Epithelial cell of esophagus (primary cell): ENCODE results near the gene CITED4.
"Not testable (repeated sequence)": the region's sequence is repeated elsewhere in the genome, so short reads cannot be mapped to it uniquely, and the experiment has no call there.

ENCODE experiments used
- DNase-seq: peaks from one replicate; pipeline ENCODE4 v3.0.0; 2010; ENCODE audit warnings: low read depth
- H3K4me3 ChIP-seq: 2 replicates; pipeline ENCODE4 v1.5.1; 2011; ENCODE audit warnings: mild to moderate bottlenecking, low read length, control low read depth
- TF ChIP-seq, protein P1 (sequence below): IDR thresholded peaks from 2 replicates; pipeline ENCODE4 v1.5.1; 2011; ENCODE audit warnings: low read depth, mild to moderate bottlenecking, low read length, control low read depth, inconsistent platforms; ENCODE audit not compliant: insufficient read depth; ENCODE audit errors: missing control alignments

The CITED4 gene

GRCh38 chr1:40895601-40896000, 33.4 kb upstream of the CITED4 start:
- no peak overlapping the region for H3K4me3 ChIP-seq
- DNase-seq, result peak; percentile 20
- TF ChIP-seq, protein P1, sequence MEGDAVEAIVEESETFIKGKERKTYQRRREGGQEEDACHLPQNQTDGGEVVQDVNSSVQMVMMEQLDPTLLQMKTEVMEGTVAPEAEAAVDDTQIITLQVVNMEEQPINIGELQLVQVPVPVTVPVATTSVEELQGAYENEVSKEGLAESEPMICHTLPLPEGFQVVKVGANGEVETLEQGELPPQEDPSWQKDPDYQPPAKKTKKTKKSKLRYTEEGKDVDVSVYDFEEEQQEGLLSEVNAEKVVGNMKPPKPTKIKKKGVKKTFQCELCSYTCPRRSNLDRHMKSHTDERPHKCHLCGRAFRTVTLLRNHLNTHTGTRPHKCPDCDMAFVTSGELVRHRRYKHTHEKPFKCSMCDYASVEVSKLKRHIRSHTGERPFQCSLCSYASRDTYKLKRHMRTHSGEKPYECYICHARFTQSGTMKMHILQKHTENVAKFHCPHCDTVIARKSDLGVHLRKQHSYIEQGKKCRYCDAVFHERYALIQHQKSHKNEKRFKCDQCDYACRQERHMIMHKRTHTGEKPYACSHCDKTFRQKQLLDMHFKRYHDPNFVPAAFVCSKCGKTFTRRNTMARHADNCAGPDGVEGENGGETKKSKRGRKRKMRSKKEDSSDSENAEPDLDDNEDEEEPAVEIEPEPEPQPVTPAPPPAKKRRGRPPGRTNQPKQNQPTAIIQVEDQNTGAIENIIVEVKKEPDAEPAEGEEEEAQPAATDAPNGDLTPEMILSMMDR, result no peak

- DNase-seq, H3K4me3 ChIP-seq: not testable (repeated sequence)
Observed at GRCh38 chr1:40894858-40895257, 32.7 kb upstream of the CITED4 start.

DNA sequence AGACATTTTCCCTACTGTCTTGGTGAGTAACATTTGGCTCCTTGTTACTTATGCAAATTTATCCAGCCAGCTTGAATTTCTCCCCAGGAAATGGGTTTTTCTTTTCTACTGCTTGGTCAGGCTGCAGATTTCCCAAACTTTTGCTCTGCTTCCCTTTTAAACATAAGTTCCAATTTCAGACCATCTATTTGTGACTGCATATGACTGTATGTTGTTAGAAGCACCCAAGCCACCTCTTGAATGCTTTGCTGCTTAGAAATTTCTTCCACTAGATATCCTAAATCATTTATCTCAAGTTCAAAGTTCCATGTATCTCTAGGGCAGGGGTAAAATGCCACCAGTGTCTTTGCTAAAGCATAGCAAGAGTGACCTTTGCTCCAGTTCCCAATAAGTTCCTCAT, 32.3 kb upstream of the CITED4 start:
- no peak overlapping the region for H3K4me3 ChIP-seq
- TF ChIP-seq, protein P1, result no peak
- no peak for DNase-seq

DNA sequence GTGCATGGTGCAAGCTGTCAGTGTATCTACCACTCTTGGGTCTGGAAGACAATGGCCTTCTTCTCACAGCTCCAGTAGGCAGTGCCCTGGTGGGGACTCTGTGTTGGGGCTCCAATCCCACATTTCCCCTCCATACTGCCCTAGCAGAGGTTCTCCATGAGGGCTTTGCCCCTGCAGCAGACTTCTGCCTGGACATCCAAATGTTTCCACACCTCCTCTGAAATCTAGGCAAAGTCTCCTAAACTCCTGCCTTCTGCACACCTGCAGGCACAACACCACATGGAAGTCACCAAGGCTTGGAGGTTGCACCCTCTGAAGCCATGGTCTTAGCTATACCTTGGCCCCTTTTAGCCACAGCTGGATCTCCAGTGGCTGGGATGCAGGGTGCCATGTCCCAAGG, 31.8 kb upstream of the CITED4 start:
- TF ChIP-seq, protein P1, result no peak

GRCh38 chr1:40892354-40892753, 30.2 kb upstream of the CITED4 start:
- no peak overlapping the region for H3K4me3 ChIP-seq
- TF ChIP-seq, protein P1, result no peak
- no peak for DNase-seq

More for the DNA sequence above, 31.8 kb upstream of the CITED4 start:
- no peak for DNase-seq
- no peak overlapping the region for H3K4me3 ChIP-seq

DNA sequence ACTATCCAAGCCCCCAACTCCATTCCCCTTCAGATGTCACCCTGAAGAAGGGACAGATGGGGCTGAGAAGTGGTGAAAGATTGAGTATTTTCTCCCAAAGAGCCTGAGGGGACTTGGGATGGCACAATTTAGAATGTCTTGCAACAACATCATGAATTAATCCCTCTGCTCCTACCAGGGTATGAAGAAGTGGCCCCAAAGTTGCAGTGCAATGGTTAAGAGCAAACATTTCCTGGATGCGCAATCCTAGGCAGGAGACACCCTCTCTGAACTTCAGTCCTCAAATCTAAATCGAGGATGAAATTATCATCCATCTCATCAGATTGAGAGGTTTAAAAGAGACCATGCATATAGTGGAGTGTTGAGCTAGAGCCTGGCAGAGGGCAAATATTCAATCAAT, 28.6 kb upstream of the CITED4 start:
- TF ChIP-seq, protein P1, result no peak
- no peak overlapping the region for H3K4me3 ChIP-seq
- no peak for DNase-seq

GRCh38 chr1:40887652-40888051, 25.5 kb upstream of the CITED4 start:
- DNase-seq, result no peak
- TF ChIP-seq, protein P1, result no peak
- no peak overlapping the region for H3K4me3 ChIP-seq

GRCh38 chr1:40887012-40887378, 24.8 kb upstream of the CITED4 start:
- DNase-seq, result peak; percentile 72
- TF ChIP-seq, protein P1, result no peak
- no peak overlapping the region for H3K4me3 ChIP-seq
